ENCODE data around the gene NABP2. TPM values are rescaled to one million over a fixed set of nuclear protein-coding genes. Genes with fewer than 3 reads are reported as not detected.

The NABP2 gene
- total RNA-seq, 1 experiment from 2014 or later = 67.5 TPM

GRCh38 chr12:56208006-56208405 lies 16.1 kb upstream of the NABP2 start:
- H3K27ac ChIP-seq (ENCODE audit: low read depth, low read length, poor library complexity, severe bottlenecking) = no peak overlapping the region
- ChIA-PET CTCF (interaction anchor here (2.8 kb wide), 1 partner anchor 14 kb away, joined by 17 read pairs; the partner anchor contains the start of gene RNF41), POLR2A (ENCODE audit: low non-redundant PET) (no interaction called here)
- H3K36me3 ChIP-seq (ENCODE audit: insufficient read depth, low read length, poor library complexity, severe bottlenecking) = peaks cover 56% of the 10 kb centered on the region
- H3K4me1 ChIP-seq (ENCODE audit: insufficient read depth, low read length, poor library complexity, severe bottlenecking) = no peaks in the 10 kb centered on the region
- DNase-seq (ENCODE audit: low spot score) = no peak
- TF ChIP-seq CTCF (conservative IDR thresholded peaks at IDR 0.05; ENCODE audit: low read depth, low read length) (no peak), EZH2 (IDR thresholded peaks at IDR 0.05; ENCODE audit: borderline replicate concordance, low read depth, low read length, poor library complexity, severe bottlenecking) (no peak)
- no peak overlapping the region for H3K4me3 ChIP-seq (ENCODE audit: low read depth, low read length, poor library complexity, severe bottlenecking)
- H3K27me3 ChIP-seq (replicated peaks; ENCODE audit: insufficient read depth, low read depth, low read length, poor library complexity) = no peaks in the 10 kb centered on the region
- BruUV-seq (replicated peaks) = no TSS peak
- intact Hi-C loops (cut with micrococcal nuclease; ENCODE audit: unreplicated experiment) = no loop called here
- H3K9me3 ChIP-seq (ENCODE audit: low read depth, low read length, poor library complexity, severe bottlenecking) = no peaks in the 10 kb centered on the region

- Histone ChIP-seq H3K4me1 (ENCODE audit: insufficient read depth, low read length, poor library complexity, severe bottlenecking) (no peaks in the 10 kb centered on the region), H3K9me3 (ENCODE audit: low read depth, low read length, poor library complexity, severe bottlenecking) (no peaks in the 10 kb centered on the region), H3K36me3 (ENCODE audit: insufficient read depth, low read length, poor library complexity, severe bottlenecking) (peaks cover 59% of the 10 kb centered on the region), H3K4me3 (ENCODE audit: low read depth, low read length, poor library complexity, severe bottlenecking) (no peak overlapping the region), H3K27me3 (replicated peaks; ENCODE audit: insufficient read depth, low read depth, low read length, poor library complexity) (no peaks in the 10 kb centered on the region), H3K27ac (ENCODE audit: low read depth, low read length, poor library complexity, severe bottlenecking) (no peak overlapping the region)
- intact Hi-C loops (cut with micrococcal nuclease; ENCODE audit: unreplicated experiment) = no loop called here
- no peak for TF ChIP-seq EZH2 (IDR thresholded peaks at IDR 0.05; ENCODE audit: borderline replicate concordance, low read depth, low read length, poor library complexity, severe bottlenecking)
- TF ChIP-seq CTCF (conservative IDR thresholded peaks at IDR 0.05; ENCODE audit: low read depth, low read length) = no peak
- CTCF ChIA-PET = no interaction called here
- POLR2A ChIA-PET (ENCODE audit: low non-redundant PET) = no interaction called here
- BruUV-seq (replicated peaks) = no TSS peak
- no peak for DNase-seq (ENCODE audit: low spot score)
Observed at GRCh38 chr12:56212361-56212760, 11.8 kb upstream of the NABP2 start.

- Histone ChIP-seq H3K36me3 (ENCODE audit: insufficient read depth, low read length, poor library complexity, severe bottlenecking) (peaks cover 51% of the 10 kb centered on the region), H3K4me3 (ENCODE audit: low read depth, low read length, poor library complexity, severe bottlenecking) (no peak overlapping the region), H3K27me3 (replicated peaks; ENCODE audit: insufficient read depth, low read depth, low read length, poor library complexity) (no peaks in the 10 kb centered on the region), H3K4me1 (ENCODE audit: insufficient read depth, low read length, poor library complexity, severe bottlenecking) (no peaks in the 10 kb centered on the region), H3K27ac (ENCODE audit: low read depth, low read length, poor library complexity, severe bottlenecking) (no peak overlapping the region), H3K9me3 (ENCODE audit: low read depth, low read length, poor library complexity, severe bottlenecking) (no peaks in the 10 kb centered on the region)
- ChIA-PET CTCF (no interaction called here), POLR2A (ENCODE audit: low non-redundant PET) (no interaction called here)
- TF ChIP-seq CTCF (conservative IDR thresholded peaks at IDR 0.05; ENCODE audit: low read depth, low read length) (no peak), EZH2 (IDR thresholded peaks at IDR 0.05; ENCODE audit: borderline replicate concordance, low read depth, low read length, poor library complexity, severe bottlenecking) (no peak)
- no peak for DNase-seq (ENCODE audit: low spot score)
- no TSS peak for BruUV-seq (replicated peaks)
- intact Hi-C loops (cut with micrococcal nuclease; ENCODE audit: unreplicated experiment) = no loop called here
Observed at GRCh38 chr12:56213878-56214277, 10.3 kb upstream of the NABP2 start.

All from A673 (cell line).